NCI-H446 (cell line): Measurements from ENCODE around the gene CABCOCO1.

Experiments
- DNase-seq, 2 experiments: peaks; one replicate each; lab custom pipeline; 2025; lab: John Stamatoyannopoulos, UW

The CABCOCO1 gene

DNA sequence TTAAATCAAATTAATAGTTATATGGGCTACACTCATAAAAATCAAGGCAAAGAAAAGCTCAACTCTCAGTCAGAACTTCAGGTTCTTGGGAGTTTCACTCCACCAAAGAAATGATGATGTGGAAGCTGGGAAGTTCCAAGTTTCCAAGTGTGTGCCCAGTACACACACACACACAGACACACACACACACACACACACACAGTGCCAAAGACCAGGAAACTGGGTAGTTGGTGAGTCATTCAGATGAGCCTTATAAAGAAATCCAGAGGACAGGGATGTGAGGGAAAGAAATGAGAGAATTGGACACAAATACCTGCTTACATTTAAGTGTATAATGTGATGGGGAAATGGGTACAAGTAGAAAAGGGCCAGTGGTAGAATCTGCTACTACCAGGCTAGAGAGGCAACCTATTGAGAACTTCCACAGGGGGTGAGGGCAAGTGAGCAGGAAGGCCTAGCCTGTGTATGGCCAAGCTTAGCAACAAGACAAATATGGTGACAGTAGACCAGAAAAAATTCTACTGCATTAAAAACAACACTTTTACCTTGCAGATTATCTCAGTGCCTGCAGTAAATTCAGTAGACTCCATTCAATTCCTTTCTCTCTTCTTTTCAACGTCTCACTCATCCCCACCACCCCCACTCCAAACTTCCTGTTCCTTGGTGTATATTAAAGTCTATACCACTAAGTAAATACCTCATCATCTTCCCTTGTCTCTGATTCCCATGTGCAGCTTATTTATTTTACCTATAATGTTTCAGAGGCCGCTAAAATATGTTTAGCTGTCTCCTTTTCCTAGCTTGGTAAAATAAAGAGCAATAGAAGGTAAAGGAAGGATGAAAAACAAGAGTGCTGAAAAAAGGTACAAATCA, 95.0 kb downstream of the CABCOCO1 start:
- DNase-seq, result no peak

GRCh38 chr10:61758433-61758832, 95.7 kb downstream of the CABCOCO1 start:
- DNase-seq, result no peak

DNA sequence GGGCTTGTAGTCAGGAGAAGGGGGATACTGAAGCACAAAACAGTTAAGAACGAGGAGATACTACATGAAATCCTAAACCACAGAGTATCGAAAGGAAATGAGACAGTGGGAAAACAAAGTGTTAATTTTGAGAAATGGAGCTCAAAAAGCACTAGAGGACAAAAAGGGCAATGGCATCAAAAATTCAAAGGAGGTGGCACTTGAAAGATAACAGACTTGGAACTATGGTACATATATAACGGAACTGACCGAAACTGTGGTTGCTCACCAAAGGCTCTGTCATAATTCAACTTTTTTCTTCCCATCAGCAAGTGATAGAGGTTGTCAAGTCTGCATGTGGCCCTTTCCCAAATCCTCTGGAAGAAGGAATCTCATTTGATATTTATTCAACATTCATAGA, 97.0 kb downstream of the CABCOCO1 start:
- DNase-seq, result no peak

GRCh38 chr10:61760943-61761824, 98.5 kb downstream of the CABCOCO1 start:
- no peak for DNase-seq

GRCh38 chr10:61761825-61762217, 99.1 kb downstream of the CABCOCO1 start:
- no peak for DNase-seq

DNA sequence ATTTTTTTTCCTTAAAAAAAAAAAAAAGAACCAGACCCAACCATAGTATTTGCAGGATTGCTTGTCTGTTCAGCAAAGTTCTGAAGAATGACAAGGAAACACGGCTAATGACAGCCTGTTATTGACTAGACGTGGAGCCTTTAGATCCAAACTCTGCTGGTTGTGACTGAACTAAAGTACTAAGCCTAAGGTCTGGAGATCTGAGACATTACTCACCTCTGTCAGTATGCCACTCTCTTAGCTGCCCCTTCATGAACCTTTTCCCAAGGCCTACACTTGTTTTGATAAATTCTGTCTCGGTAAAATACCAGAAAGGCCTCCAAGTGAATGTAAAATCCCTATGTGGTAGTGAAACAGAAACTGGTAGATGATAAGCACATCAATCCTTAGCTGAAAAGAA, 101.0 kb downstream of the CABCOCO1 start:
- no peak for DNase-seq

DNA sequence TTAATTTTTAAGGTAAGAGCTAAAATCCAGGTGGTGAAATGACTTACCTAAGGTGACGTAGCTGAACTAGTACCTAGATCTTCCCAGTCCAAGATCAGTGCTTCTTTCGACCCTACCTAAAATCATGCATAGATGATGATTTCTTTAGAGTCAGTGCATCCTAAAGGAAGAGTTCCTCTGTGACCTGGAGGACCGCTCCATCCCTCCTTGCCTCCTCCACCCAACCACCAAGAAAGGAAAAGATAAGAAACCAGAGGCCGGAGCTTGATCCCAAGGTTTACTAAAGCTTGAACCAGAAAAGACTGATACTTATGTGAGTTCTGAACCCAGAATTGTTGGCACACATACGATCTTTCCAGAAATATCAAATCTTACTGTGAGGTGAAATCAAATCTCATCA, 101.8 kb downstream of the CABCOCO1 start:
- DNase-seq, result no peak

GRCh38 chr10:61765176-61766087, 102.7 kb downstream of the CABCOCO1 start:
- DNase-seq, result no peak

DNA sequence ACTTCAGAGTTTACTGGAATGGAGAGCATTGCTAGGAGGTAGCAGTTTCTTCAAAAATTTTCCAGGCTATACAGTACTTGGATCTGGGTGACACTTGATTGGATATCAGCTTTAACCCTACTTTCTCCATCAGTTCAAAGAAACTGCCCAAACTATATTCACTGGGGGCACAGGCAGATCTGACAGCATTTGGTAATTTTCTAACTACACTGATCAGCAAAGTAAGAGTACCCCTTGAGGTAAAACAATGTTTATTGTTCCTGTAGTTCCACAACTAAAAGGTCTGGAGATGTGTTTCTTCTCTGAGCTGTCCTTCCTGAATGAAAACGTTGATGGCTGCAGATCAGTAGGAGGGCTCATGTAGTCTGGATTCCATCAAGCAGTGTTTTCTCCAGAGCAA, 104.2 kb downstream of the CABCOCO1 start:
- no peak for DNase-seq

GRCh38 chr10:61774031-61774430, 111.3 kb downstream of the CABCOCO1 start:
- no peak for DNase-seq

DNA sequence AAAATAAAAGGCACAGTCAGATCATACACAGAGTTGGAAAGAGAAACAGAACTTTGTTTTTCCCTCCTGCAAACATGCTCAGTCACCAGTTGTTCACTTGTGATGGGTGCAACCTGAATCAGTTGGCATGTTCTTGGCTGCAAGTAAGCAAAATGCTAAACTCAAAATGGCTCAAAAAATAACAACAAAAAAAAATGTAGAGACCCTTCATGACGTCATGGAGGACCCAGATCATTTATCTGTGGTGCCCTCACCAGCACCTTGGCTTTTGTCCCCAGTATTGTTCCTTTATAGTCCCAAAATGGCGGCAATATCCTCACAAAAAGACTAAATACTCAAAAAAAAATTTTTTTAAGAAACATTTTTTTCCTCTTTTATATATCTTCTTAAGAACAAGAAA, 112.4 kb downstream of the CABCOCO1 start:
- DNase-seq, result no peak

- DNase-seq, result no peak
Measured at GRCh38 chr10:61776615-61777266, 114.0 kb downstream of the CABCOCO1 start.

GRCh38 chr10:61778137-61778536, 115.4 kb downstream of the CABCOCO1 start:
- no peak for DNase-seq

- DNase-seq, result no peak
Measured at GRCh38 chr10:61779276-61779675, 116.5 kb downstream of the CABCOCO1 start.

GRCh38 chr10:61779950-61780659, 117.4 kb downstream of the CABCOCO1 start:
- DNase-seq, result no peak

- DNase-seq, result no peak
Measured at GRCh38 chr10:61780732-61781131, 118.0 kb downstream of the CABCOCO1 start.

DNA sequence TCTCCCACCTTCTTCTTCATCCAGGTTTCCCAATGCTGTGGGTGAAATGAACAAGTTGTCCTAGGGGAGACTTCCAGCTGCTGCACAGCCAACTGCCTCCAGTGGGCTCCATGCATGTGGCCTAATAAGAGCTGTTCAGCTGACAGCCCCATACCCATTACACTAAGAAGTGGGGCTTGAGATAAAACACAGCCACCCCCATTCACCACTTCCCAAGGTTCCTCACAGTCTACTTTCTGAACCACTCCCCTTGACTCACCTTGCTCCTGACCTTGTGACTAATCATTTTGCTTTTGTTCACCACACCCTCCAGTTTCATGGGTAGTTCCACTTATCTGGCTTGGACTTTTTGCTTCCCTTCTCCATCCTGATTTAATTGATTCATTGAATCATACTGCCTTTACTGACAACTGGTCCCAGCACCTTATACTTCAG, 119.3 kb downstream of the CABCOCO1 start:
- no peak for DNase-seq

DNA sequence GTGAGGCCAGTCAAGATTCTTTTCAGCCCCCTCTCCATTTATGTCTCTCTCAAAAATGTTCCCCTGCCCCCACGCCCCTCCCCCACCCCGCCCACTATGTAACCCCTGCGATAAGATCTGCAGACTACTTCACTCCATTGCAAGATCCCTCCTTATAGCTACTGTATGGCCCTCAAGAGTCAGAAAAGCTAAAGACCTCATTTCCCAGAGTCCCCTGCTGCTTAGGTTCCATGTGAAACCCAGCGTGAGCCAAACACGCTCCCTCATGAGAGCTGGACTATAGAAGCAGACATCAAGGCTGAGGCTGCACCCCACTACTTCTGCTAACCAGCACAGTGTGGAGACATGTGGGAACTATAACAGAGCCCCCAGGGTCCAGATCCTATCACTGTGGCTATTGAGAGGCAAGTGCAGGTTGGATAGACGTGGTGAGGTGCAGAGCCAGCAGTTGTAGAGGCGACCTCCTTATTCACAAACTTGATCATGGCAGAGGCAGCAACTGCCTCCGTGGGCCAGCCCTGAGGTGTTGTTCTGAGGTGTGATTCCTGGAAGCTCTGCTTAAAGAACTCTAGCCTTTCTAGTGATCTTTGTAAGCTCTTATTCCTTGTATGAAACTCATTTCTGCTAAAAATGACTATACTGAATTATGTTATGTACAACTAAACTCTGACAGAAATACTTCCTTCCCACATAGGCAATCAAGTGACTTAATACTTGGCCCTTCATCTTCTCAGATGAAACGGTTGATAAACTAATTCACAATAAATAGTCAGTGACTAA, 121.8 kb downstream of the CABCOCO1 start:
- no peak for DNase-seq

GRCh38 chr10:61785473-61786105, 122.9 kb downstream of the CABCOCO1 start:
- DNase-seq, result no peak
